Fibroblast of pulmonary artery (primary cell): ENCODE results near the gene METAP1D.
A peak's percentile ranks its signal among the peaks of the same experiment; 100 is the strongest.

ENCODE experiments used
- DNase-seq: peaks from one replicate; pipeline ENCODE4 v3.0.0-alpha.2; 2010; ENCODE audit warnings: low read depth
- H3K4me3 ChIP-seq: replicated peaks from 2 replicates; pipeline ENCODE4 v1.5.1; 2011; ENCODE audit warnings: low read depth, mild to moderate bottlenecking, control low read depth, low read length, moderate library complexity
- TF ChIP-seq, protein P1 (sequence below): IDR thresholded peaks from 2 replicates; pipeline ENCODE4 v1.5.1; 2011; ENCODE audit warnings: mild to moderate bottlenecking, control low read depth, low read length, inconsistent platforms; ENCODE audit errors: missing control alignments

The METAP1D gene

GRCh38 chr2:171999604-172000469 lies at the start of gene METAP1D:
Gene METAP1D (plus strand): TSS chr2:171999953. CDS start chr2:171999970, 17 bp downstream.
- TF ChIP-seq, protein P1, sequence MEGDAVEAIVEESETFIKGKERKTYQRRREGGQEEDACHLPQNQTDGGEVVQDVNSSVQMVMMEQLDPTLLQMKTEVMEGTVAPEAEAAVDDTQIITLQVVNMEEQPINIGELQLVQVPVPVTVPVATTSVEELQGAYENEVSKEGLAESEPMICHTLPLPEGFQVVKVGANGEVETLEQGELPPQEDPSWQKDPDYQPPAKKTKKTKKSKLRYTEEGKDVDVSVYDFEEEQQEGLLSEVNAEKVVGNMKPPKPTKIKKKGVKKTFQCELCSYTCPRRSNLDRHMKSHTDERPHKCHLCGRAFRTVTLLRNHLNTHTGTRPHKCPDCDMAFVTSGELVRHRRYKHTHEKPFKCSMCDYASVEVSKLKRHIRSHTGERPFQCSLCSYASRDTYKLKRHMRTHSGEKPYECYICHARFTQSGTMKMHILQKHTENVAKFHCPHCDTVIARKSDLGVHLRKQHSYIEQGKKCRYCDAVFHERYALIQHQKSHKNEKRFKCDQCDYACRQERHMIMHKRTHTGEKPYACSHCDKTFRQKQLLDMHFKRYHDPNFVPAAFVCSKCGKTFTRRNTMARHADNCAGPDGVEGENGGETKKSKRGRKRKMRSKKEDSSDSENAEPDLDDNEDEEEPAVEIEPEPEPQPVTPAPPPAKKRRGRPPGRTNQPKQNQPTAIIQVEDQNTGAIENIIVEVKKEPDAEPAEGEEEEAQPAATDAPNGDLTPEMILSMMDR: no peak
- DNase-seq: peak; percentile 91
- peak within 1 kb of the TSS; percentile 98 for H3K4me3 ChIP-seq

- no peak overlapping the region for H3K4me3 ChIP-seq
- TF ChIP-seq, protein P1: no peak
- no peak for DNase-seq
Observed at GRCh38 chr2:171952276-171952675, 47.5 kb upstream of the METAP1D start.

DNA sequence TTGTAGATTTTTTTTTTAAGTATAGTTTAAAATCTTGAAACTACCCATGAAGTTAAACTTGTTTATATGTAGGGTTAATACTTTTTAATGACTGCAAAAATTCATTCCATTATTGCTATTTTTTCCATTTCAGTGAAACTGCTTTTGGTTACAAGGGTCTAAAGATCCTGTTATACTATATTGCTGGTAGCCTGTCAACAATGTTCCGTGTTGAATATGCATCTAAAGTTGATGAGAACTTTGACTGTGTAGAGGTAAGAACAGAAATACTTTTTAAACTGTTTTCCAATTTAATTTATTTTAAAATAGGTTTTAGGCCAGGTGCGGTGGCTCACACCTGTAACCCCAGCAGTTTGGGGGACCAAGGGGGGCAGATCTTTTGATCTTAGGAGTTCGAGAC lies 47.0 kb upstream of the METAP1D start:
- H3K4me3 ChIP-seq: no peak overlapping the region
- TF ChIP-seq, protein P1: no peak
- DNase-seq: no peak

DNA sequence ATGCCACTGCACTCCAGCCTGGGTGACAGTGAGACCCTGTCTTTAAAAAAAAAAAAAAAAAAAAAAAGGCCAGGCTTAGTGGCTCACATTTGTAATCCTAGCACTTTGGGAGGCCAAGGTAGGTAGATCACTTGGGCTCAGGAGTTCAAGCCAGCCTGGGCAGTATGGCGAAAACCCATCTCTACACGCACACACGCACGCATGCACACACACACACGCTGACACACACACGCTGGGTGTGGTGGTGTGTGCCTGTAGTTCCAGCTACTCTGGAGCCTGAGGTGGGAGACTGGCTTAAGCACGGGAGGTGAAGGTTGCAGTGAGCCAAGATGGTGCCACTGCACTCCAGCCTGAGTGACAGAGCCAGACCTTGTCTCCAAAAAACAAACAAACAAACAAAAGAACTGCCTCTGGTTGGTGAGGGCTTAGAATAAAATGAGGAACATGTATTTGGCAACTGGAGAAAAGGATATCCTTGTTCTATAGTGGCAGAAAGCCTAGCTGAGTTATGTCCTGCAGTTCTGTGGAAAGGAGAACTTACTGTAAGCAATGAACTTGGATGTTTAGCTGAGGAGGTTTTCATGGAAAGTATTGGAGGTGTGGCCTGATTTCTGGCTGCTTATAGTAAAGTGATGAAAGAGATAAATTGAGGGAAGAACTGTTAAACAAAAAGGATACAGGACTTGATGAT lies 43.5 kb upstream of the METAP1D start:
- H3K4me3 ChIP-seq: no peak overlapping the region
- DNase-seq: no peak

GRCh38 chr2:171957061-171957460 lies 42.7 kb upstream of the METAP1D start:
- no peak overlapping the region for H3K4me3 ChIP-seq
- DNase-seq: peak; percentile 8
- TF ChIP-seq, protein P1: no peak

More for the DNA sequence above, 43.5 kb upstream of the METAP1D start:
- TF ChIP-seq, protein P1: no peak

DNA sequence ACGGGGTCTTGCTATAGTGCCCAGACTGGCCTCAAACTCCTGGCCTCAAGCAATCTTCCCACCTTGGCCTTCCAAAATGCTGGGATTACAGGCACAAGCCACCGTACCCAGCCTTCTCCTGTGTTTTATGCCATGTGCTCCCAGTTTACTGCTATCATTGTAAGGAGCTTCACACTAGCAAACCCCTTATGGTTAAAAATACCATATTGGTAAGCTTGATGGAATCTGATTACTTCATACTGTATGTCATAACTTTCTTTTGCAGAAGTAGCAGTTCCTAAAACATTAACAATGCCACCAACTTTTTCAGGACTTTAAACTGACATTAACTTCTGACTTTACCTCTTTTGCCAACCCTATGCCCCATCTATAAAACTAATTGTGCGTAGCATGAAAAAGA lies 41.3 kb upstream of the METAP1D start:
- peak; percentile 72 for DNase-seq
- TF ChIP-seq, protein P1: no peak
- H3K4me3 ChIP-seq: no peak overlapping the region
